Hindlimb muscle (tissue), 1 donor: ENCODE measurements around the gene POLR3GL. TPM values are rescaled to one million over a fixed set of nuclear protein-coding genes. Genes with fewer than 3 reads are reported as not detected.

Source experiments
- DNase-seq: peaks from one replicate; pipeline ENCODE4 v3.0.0-alpha.2; 2013
- polyA plus RNA-seq: library from polyadenylated mRNA; unstranded; fragments of 120-200 nt; gene quantifications from one replicate; pipeline ENCODE4 v1.2.1, GENCODE V29; 2013; ENCODE audit not compliant: insufficient read length

Gene POLR3GL
- polyA plus RNA-seq, 1 donor, result 40.6 TPM

GRCh38 chr1:145992958-145993617, 28.6 kb downstream of the POLR3GL start:
- no peak for DNase-seq

- no peak for DNase-seq
Observed at GRCh38 chr1:145993618-145994390, 29.3 kb downstream of the POLR3GL start.

GRCh38 chr1:145994391-145995120, 30.1 kb downstream of the POLR3GL start:
- DNase-seq, result no peak

GRCh38 chr1:145995148-145995881, 30.8 kb downstream of the POLR3GL start:
- DNase-seq, result no peak

GRCh38 chr1:145995964-145996432, 31.5 kb downstream of the POLR3GL start:
- DNase-seq, result no peak

GRCh38 chr1:145996433-145997015, 32.0 kb downstream of the POLR3GL start, which contains the start of gene TXNIP:
TSS of gene TXNIP (minus strand) at chr1:145996579. CDS start at chr1:145996266, 313 bp downstream.
- peak; percentile 98 for DNase-seq

- no peak for DNase-seq
Observed at GRCh38 chr1:145997016-145997717, 32.7 kb downstream of the POLR3GL start.

GRCh38 chr1:145997718-145998023, 33.2 kb downstream of the POLR3GL start:
- no peak for DNase-seq

GRCh38 chr1:145999321-146000024, 35.0 kb downstream of the POLR3GL start:
- DNase-seq, result no peak

GRCh38 chr1:146001709-146002108, 37.2 kb downstream of the POLR3GL start:
- DNase-seq, result no peak

- DNase-seq, result no peak
Observed at GRCh38 chr1:146007489-146008133, 43.1 kb downstream of the POLR3GL start.

GRCh38 chr1:146010126-146010738, 45.7 kb downstream of the POLR3GL start:
- no peak for DNase-seq

- DNase-seq, result peak; percentile 66
Observed at GRCh38 chr1:146012703-146013558, 48.4 kb downstream of the POLR3GL start.

GRCh38 chr1:146013559-146013922, 49.1 kb downstream of the POLR3GL start:
- no peak for DNase-seq

GRCh38 chr1:146016891-146017290, 52.4 kb downstream of the POLR3GL start:
- no peak for DNase-seq

- no peak for DNase-seq
Observed at GRCh38 chr1:146019231-146020057, 55.0 kb downstream of the POLR3GL start.

GRCh38 chr1:146020058-146021049, 55.9 kb downstream of the POLR3GL start:
- DNase-seq, result no peak
